Ovary (tissue), 9 donors: ENCODE measurements around the gene RNPEPL1. TPM values are rescaled to one million over a fixed set of nuclear protein-coding genes. Genes with fewer than 3 reads are reported as not detected.

Experiments
- DNase-seq, 5 donors: peaks; one replicate each; pipeline ENCODE4 v3.0.0-alpha.2; 2019 to 2020
- H3K27ac ChIP-seq, 2 donors: fragments of 200-600 bp; one replicate each; pipeline versions ENCODE4 v1.5.1 to v1.8.0; 2019 to 2022
- H3K27me3 ChIP-seq: fragments of 200-600 bp; one replicate; pipeline ENCODE4 v1.8.0; 2022
- H3K36me3 ChIP-seq: fragments of 200-600 bp; sonication (generic); one replicate; pipeline ENCODE4 v1.5.1; 2019
- H3K4me1 ChIP-seq: one replicate; pipeline ENCODE4 v1.8.1; 2013; ENCODE audit warnings: mild to moderate bottlenecking, moderate library complexity; ENCODE audit not compliant: insufficient read depth
- H3K4me3 ChIP-seq: fragments of 200-600 bp; sonication (generic); one replicate; pipeline ENCODE4 v1.5.1; 2017
- H3K9me3 ChIP-seq, 2 donors: fragments of 200-600 bp in 1 of 2; sonication (generic) in 1 of 2; one replicate each; pipeline versions ENCODE4 v1.5.1 to v1.8.1; 2013 to 2019; ENCODE audit warnings: mild to moderate bottlenecking in 1 of 2, moderate library complexity in 1 of 2
- EP300 ChIP-seq: sonication (generic); formaldehyde crosslinking; IDR thresholded peaks from one replicate; pipeline ENCODE4 v1.6.1; 2017; ENCODE audit warnings: antibody characterized with exemption
- POLR2A ChIP-seq: fragments of 450-650 bp; IDR thresholded peaks from one replicate; pipeline ENCODE4 v1.6.1; 2017; ENCODE audit warnings: antibody characterized with exemption, mild to moderate bottlenecking, moderate library complexity
- WGBS, 3 donors: extraction: QIAGEN DNeasy Blood & Tissue Kit in 1 of 3; methylation state at CpG; one replicate each; pipeline versions ENCODE4 v1.1.5 to v1.1.7; 2013 to 2017; 5-methylcytosine and 5-hydroxymethylcytosine counted together
- intact Hi-C, 4 donors: fragments of 100-400 bp; cut with DNase I; formaldehyde crosslinking; loops; one replicate each; pipeline versions ENCODE4 v1.11.0 to v1.15.1; 2022 to 2023
- polyA plus RNA-seq, 2 donors: library from polyadenylated mRNA; stranded (reverse); fragments of 200-250 nt in 1 of 2; fragments of 350-450 nt in 1 of 2; fragmentation: Illumina TruSeq in 1 of 2; extraction: RNeasy Lipid Tissue Mini Kit (QIAGEN cat#74804) in 1 of 2; gene quantifications; one replicate each; pipeline ENCODE4 v1.2.3, GENCODE V29; 2013 to 2014
- total RNA-seq, 7 donors: library from RNA; depleted of rRNA in 2 of 7; stranded (reverse); fragments of >200 nt in 2 of 7; fragmentation: NEBNext Ultra II Directional in 3 of 7; extraction: Animal tissue kit (Norgen Biotek cat#: 25700) in 3 of 7; gene quantifications; one replicate each; pipeline versions ENCODE4 v1.1.0 to v1.2.4, GENCODE V29; 2016 to 2023
- TF ChIP-seq, protein P1 (sequence below), 3 donors: fragments of 450-650 bp in 2 of 3; fragments of 200-600 bp in 1 of 3; IDR thresholded peaks; one replicate each; pipeline versions ENCODE4 v1.5.1 to v1.8.0; 2016 to 2022; ENCODE audit warnings: antibody characterized with exemption in 3 of 3, mild to moderate bottlenecking in 1 of 3
- donor health status: DM: no; HTN: no; CAD: no; lungs with moderate emphysema.
- donor health status: DM: no; HTN: no; CAD: no.
- donor health status: Bipolar disorder and iron deficiency.
- donor health status: DM: yes; HTN: yes; CAD: no.
- donor health status: DM: no; HTN: no; CAD: no.
- donor health status: DM: yes; HTN: yes; CAD: no.

RNPEPL1 gene
- total and polyA plus RNA-seq, 9 donors, result 3.5 to 27.3 (median 23.2) TPM

DNA sequence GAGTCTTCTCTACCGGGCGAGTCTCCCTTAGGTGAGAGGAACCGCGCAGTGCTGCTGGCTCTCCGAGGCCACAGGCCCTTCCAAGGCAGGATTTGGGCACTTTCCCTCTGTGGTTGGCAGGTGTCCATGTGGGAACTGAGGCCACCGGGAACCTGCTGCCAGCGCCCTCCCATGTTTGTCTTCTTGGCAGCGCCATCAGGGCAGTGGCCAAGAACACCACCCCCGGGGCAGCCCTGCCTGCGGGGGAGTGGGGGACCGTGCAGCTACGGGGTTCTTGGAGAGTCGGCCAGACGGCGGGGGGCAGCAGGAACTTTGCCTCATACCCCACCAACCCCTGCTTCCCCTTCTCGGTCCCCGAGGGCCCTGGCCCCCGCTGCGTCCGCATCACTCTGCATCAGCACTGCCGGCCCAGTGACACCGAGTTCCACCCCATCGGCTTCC, 28.2 kb downstream of the RNPEPL1 start:
- H3K36me3 ChIP-seq, result no peaks in the 10 kb centered on the region
- peaks cover 5% of the 10 kb centered on the region for H3K4me1 ChIP-seq
- TF ChIP-seq, protein P1, sequence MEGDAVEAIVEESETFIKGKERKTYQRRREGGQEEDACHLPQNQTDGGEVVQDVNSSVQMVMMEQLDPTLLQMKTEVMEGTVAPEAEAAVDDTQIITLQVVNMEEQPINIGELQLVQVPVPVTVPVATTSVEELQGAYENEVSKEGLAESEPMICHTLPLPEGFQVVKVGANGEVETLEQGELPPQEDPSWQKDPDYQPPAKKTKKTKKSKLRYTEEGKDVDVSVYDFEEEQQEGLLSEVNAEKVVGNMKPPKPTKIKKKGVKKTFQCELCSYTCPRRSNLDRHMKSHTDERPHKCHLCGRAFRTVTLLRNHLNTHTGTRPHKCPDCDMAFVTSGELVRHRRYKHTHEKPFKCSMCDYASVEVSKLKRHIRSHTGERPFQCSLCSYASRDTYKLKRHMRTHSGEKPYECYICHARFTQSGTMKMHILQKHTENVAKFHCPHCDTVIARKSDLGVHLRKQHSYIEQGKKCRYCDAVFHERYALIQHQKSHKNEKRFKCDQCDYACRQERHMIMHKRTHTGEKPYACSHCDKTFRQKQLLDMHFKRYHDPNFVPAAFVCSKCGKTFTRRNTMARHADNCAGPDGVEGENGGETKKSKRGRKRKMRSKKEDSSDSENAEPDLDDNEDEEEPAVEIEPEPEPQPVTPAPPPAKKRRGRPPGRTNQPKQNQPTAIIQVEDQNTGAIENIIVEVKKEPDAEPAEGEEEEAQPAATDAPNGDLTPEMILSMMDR (IDR thresholded peaks at IDR 0.05), result no peak
- TF ChIP-seq EP300 (no peak), POLR2A (no peak)
- H3K27ac ChIP-seq, result no peak overlapping the region
- WGBS, 3 donors, result 70 to 84% (median 76%) methylated on average over 22 to 23 of the region's 23 CpGs
- H3K9me3 ChIP-seq, result no peaks in the 10 kb centered on the region
- intact Hi-C loops, result no loop called here
- no peaks in the 10 kb centered on the region for H3K27me3 ChIP-seq
- H3K4me3 ChIP-seq, result no peak overlapping the region
- peak in 4 of 5 donors; percentile 7 to 73 (median 22) for DNase-seq

DNA sequence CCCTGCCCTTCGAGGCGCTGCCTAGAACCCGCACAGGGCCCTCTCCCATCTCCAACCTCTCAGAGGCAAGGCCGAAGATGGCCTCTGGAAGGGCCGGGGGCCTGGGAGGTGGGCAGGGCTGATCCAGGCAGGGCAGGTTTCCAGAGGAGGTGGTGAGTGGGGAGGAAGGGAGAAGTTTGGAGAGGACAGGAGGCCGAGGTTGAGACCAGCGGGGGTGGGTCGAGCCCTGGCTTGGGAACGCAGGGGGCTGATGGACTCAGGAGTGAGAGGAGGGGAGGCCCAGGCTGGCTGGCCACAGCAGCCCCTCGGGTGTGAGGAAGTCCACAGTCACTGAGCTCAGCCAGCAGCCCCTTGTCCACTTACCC, 28.8 kb downstream of the RNPEPL1 start:
- TF ChIP-seq, protein P1 (IDR thresholded peaks at IDR 0.05), result no peak
- TF ChIP-seq POLR2A (no peak), EP300 (no peak)
- no peak overlapping the region for H3K27ac ChIP-seq
- no peak overlapping the region for H3K4me3 ChIP-seq
- WGBS, 3 donors, result 83 to 87% (median 86%) methylated on average over 10 of the region's 10 CpGs
- peak in 2 of 5 donors; percentile 14 to 41 for DNase-seq
- H3K27me3 ChIP-seq, result no peaks in the 10 kb centered on the region
- peaks cover 5% of the 10 kb centered on the region for H3K4me1 ChIP-seq
- no peaks in the 10 kb centered on the region for H3K36me3 ChIP-seq
- no peaks in the 10 kb centered on the region for H3K9me3 ChIP-seq
- intact Hi-C loops, result no loop called here

DNA sequence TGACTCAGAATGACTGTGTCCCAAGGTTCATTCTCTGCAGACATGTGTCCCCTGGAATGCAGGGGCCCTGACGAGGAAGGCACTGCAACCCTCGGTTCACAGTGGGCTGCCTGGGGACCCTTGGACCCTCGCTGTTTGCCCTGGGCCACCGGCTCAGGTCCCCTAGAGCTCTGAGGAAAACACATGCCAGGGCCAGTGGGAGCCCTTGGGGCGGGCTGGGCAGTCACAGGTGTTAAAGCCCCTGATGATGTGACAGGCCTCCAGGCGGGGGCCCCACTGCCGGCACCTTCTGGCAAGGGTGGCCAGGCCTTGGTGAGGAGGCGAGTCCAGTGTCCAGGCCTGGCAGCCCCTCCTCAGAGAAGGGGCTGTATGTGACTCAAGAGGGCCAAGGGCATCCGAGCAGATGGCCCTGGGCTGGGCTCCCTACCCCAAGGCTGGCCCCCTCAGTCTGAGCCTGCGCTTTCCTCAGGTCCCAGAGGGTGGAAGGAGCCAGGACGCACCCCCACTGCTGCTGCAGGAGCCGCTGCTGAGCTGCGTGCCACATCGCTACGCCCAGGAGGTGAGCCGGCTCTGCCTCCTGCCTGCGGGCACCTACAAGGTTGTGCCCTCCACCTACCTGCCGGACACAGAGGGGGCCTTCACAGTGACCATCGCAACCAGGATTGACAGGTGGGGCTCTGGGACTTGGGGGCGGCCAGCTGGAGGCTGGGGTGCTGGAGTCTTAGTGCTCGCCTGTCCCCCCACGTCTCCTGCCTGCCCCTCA, 29.3 kb downstream of the RNPEPL1 start:
- Histone ChIP-seq H3K4me3 (no peak overlapping the region), H3K27ac (no peak overlapping the region), H3K27me3 (no peaks in the 10 kb centered on the region), H3K9me3 (no peaks in the 10 kb centered on the region), H3K4me1 (peaks cover 5% of the 10 kb centered on the region), H3K36me3 (no peaks in the 10 kb centered on the region)
- peak in 3 of 5 donors; percentile 9 to 30 (median 16) for DNase-seq
- intact Hi-C loops, result no loop called here
- TF ChIP-seq, protein P1 (IDR thresholded peaks at IDR 0.05), result no peak
- TF ChIP-seq POLR2A (no peak), EP300 (no peak)
- 90% methylated on average over 20 to 22 of the region's 22 CpGs for WGBS, 3 donors

DNA sequence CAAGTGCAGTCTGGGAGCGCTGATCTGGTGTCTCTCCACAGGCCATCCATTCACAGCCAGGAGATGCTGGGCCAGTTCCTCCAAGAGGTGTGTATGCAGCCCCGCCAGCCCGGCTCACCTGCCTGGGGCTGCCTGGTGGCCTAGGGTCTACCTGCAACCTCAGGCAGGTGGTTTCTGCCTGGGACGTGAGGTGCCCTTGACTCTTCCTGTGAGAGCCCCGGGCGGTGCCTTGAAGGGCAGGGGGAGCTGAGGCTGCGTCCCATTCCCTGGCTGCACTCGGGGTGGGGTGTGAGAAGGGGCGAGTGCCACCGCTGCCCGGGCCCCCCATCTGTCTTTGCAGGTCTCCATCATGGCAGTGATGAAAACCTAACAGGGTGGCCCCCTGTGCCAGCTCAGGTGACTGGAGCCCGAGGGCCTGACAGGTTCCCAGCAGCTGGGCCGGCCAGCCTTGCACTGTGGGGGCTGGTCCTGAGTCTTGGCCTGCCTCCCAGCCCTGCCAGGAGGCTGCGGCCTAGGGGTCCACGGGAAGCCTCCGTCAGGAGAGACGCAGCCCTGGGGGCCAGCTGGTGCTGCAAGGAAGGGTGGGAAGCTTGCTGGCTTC, 30.1 kb downstream of the RNPEPL1 start:
- TF ChIP-seq POLR2A (no peak), EP300 (no peak)
- TF ChIP-seq, protein P1 (IDR thresholded peaks at IDR 0.05), result no peak
- intact Hi-C loops, result no loop called here
- 73 to 82% (median 79%) methylated on average over 12 to 17 of the region's 17 CpGs for WGBS, 3 donors
- H3K9me3 ChIP-seq, result no peaks in the 10 kb centered on the region
- peak in 3 of 5 donors; percentile 14 to 31 (median 14) for DNase-seq
- no peak overlapping the region for H3K27ac ChIP-seq
- no peaks in the 10 kb centered on the region for H3K36me3 ChIP-seq
- H3K27me3 ChIP-seq, result no peaks in the 10 kb centered on the region
- H3K4me3 ChIP-seq, result no peak overlapping the region
- H3K4me1 ChIP-seq, result peaks cover 5% of the 10 kb centered on the region
